Mesendoderm (in vitro differentiated cells): ENCODE measurements around the gene ZMYND12.

Source experiments
- DNase-seq: peaks from one replicate; pipeline ENCODE4 v3.0.0; 2013
- H2AK5ac ChIP-seq: 2 replicates; pipeline ENCODE4 v1.6.1; 2013; ENCODE audit warnings: low read length, inconsistent platforms
- H2BK120ac ChIP-seq: 2 replicates; pipeline ENCODE4 v1.6.1; 2013; ENCODE audit warnings: low read depth, mild to moderate bottlenecking, low read length, moderate library complexity, mixed read lengths
- H2BK15ac ChIP-seq: replicated peaks from 2 replicates; pipeline ENCODE4 v1.6.1; 2013; ENCODE audit warnings: low read depth, mild to moderate bottlenecking, moderate library complexity
- H2BK5ac ChIP-seq: 2 replicates; pipeline ENCODE4 v1.6.1; 2013; ENCODE audit warnings: low read length, inconsistent platforms
- H3K18ac ChIP-seq: 2 replicates; pipeline ENCODE4 v1.6.1; 2013; ENCODE audit warnings: mild to moderate bottlenecking, low read length, mixed read lengths
- H3K23ac ChIP-seq: one replicate; pipeline ENCODE4 v1.6.1; 2013; ENCODE audit warnings: low read length
- H3K27ac ChIP-seq: 2 replicates; pipeline ENCODE4 v1.5.1; 2013; ENCODE audit warnings: low read depth, mild to moderate bottlenecking, inconsistent platforms, low read length, moderate library complexity
- H3K27me3 ChIP-seq: 2 replicates; pipeline ENCODE4 v1.6.1; 2013; ENCODE audit warnings: low read length, control low read depth, mild to moderate bottlenecking, inconsistent platforms; ENCODE audit not compliant: insufficient read depth, poor library complexity
- H3K36me3 ChIP-seq: 2 replicates; pipeline ENCODE4 v1.6.1; 2013; ENCODE audit warnings: low read length, inconsistent platforms; ENCODE audit not compliant: control insufficient read depth, insufficient read depth
- H3K4ac ChIP-seq: one replicate; pipeline ENCODE4 v1.6.1; 2013; ENCODE audit warnings: low read depth, mild to moderate bottlenecking, low read length, moderate library complexity
- H3K4me1 ChIP-seq: 2 replicates; pipeline ENCODE4 v1.6.1; 2013; ENCODE audit warnings: low read depth, low read length, inconsistent platforms; ENCODE audit not compliant: control insufficient read depth
- H3K4me2 ChIP-seq: 2 replicates; pipeline ENCODE4 v1.6.1; 2013; ENCODE audit warnings: low read length
- H3K4me3 ChIP-seq: 2 replicates; pipeline ENCODE4 v1.5.1; 2013; ENCODE audit warnings: mild to moderate bottlenecking, low read length
- H3K56ac ChIP-seq: one replicate; pipeline ENCODE4 v1.6.1; 2013; ENCODE audit warnings: low read length
- H3K79me1 ChIP-seq: 2 replicates; pipeline ENCODE4 v1.6.1; 2013; ENCODE audit warnings: low read length, inconsistent platforms
- H3K79me2 ChIP-seq: 2 replicates; pipeline ENCODE4 v1.6.1; 2013; ENCODE audit warnings: mild to moderate bottlenecking, low read length; ENCODE audit not compliant: control insufficient read depth, insufficient read depth
- H3K9ac ChIP-seq: 2 replicates; pipeline ENCODE4 v1.6.1; 2013; ENCODE audit warnings: low read length, inconsistent platforms
- H4K5ac ChIP-seq: one replicate; pipeline ENCODE4 v1.6.1; 2013; ENCODE audit warnings: low read length
- H4K8ac ChIP-seq: one replicate; pipeline ENCODE4 v1.6.1; 2013; ENCODE audit warnings: low read depth, mild to moderate bottlenecking, control low read depth, low read length, moderate library complexity
- WGBS: extraction: QIAGEN DNeasy Blood & Tissue Kit; methylation state at CpG from one replicate; pipeline ENCODE4 v1.1.7; 2013; ENCODE audit warnings: low lambda C conversion rate, missing lambda C conversion rate; ENCODE audit not compliant: insufficient coverage; ENCODE audit errors: extremely low coverage; 5-methylcytosine and 5-hydroxymethylcytosine counted together

Gene ZMYND12

DNA sequence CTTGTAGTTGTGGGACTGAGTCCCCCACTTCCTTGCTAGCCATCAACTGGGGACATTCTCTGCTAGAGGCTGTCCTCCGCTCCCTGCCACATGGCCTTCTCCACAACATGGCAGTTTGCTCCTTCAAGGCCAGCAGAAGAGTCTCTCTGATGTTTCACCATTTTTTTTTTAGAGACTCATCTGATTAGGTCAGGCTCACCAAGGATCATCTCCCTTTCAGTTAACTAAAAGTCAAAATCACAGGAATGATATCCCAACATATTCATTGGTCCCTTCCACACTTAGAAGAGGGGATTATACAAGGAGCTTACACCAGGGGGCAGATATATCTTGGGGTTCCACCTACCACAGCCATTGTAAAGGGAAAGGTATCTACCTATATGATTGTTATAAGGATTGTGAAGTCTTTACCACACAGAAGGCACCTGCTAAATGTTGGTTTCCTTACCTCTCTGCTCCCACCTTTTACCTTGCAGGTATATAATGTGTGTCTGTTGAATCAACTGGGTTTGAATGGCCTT is 51.9 kb downstream of the ZMYND12 start:
- Histone ChIP-seq H3K18ac (no peak overlapping the region), H3K36me3 (no peaks in the 10 kb centered on the region), H3K4me2 (no peak overlapping the region), H3K9ac (no peak overlapping the region), H3K23ac (peak overlapping the region; percentile 66), H3K79me1 (no peaks in the 10 kb centered on the region), H3K56ac (no peak overlapping the region), H2BK5ac (no peak overlapping the region), H3K79me2 (no peaks in the 10 kb centered on the region), H2AK5ac (no peak overlapping the region), H3K4ac (no peak overlapping the region), H2BK120ac (no peak overlapping the region), H4K5ac (no peak overlapping the region), H3K4me1 (no peaks in the 10 kb centered on the region), H4K8ac (no peak overlapping the region), H2BK15ac (no peak overlapping the region), H3K27me3 (no peaks in the 10 kb centered on the region), H3K27ac (no peak overlapping the region), H3K4me3 (no peak overlapping the region)
- no CpG with 5 or more reads among the region's 1 CpG for WGBS
- DNase-seq: peak; percentile 11

DNA sequence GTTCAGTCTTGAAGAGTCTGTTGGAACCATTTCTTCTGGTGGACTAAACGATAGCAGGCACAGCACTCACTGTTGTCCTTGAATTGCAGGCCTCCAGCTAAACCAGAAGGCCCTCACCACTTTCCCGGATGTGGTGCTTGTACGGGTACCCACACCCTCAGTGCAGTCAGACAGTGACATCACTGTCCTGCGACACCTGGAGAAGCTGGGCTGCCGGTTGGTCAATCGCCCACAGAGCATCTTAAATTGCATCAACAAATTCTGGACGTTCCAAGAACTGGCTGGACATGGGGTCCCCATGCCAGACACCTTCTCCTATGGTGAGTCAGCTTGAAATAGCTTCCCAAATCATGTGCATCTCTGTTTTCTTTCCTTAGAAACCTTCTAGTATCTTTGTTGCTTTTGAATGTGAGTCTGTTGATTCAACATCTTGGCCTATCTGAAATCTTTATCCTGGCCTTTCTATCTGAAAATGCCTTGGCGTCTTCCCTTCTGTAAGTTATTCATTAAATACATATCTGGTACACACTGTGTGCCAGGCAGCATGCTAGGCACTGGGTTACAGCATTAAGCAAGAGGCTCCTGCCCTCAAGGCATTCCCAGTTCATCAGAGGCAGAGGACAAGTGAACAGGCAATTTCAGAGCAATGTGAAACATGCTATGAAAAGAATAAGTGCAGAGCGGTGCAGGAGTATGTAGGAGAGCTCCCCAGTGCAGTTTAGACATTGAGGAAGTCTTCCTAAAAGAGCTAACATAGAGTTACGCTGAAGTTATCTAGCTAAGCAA is 56.3 kb downstream of the ZMYND12 start:
- no peak overlapping the region for H2BK15ac ChIP-seq
- no peak overlapping the region for H4K8ac ChIP-seq
- no peak overlapping the region for H3K4ac ChIP-seq
- no peak overlapping the region for H3K4me2 ChIP-seq
- no peak overlapping the region for H3K56ac ChIP-seq
- H3K27ac ChIP-seq: no peak overlapping the region
- DNase-seq: no peak
- H3K4me1 ChIP-seq: no peaks in the 10 kb centered on the region
- H4K5ac ChIP-seq: no peak overlapping the region
- H2BK120ac ChIP-seq: no peak overlapping the region
- no peak overlapping the region for H3K4me3 ChIP-seq
- H3K18ac ChIP-seq: no peak overlapping the region
- no peak overlapping the region for H2AK5ac ChIP-seq
- H3K79me1 ChIP-seq: no peaks in the 10 kb centered on the region
- WGBS: no CpG with 5 or more reads among the region's 10 CpGs
- no peaks in the 10 kb centered on the region for H3K79me2 ChIP-seq
- H2BK5ac ChIP-seq: no peak overlapping the region
- no peaks in the 10 kb centered on the region for H3K36me3 ChIP-seq
- H3K9ac ChIP-seq: no peak overlapping the region
- no peak overlapping the region for H3K23ac ChIP-seq
- no peaks in the 10 kb centered on the region for H3K27me3 ChIP-seq

DNA sequence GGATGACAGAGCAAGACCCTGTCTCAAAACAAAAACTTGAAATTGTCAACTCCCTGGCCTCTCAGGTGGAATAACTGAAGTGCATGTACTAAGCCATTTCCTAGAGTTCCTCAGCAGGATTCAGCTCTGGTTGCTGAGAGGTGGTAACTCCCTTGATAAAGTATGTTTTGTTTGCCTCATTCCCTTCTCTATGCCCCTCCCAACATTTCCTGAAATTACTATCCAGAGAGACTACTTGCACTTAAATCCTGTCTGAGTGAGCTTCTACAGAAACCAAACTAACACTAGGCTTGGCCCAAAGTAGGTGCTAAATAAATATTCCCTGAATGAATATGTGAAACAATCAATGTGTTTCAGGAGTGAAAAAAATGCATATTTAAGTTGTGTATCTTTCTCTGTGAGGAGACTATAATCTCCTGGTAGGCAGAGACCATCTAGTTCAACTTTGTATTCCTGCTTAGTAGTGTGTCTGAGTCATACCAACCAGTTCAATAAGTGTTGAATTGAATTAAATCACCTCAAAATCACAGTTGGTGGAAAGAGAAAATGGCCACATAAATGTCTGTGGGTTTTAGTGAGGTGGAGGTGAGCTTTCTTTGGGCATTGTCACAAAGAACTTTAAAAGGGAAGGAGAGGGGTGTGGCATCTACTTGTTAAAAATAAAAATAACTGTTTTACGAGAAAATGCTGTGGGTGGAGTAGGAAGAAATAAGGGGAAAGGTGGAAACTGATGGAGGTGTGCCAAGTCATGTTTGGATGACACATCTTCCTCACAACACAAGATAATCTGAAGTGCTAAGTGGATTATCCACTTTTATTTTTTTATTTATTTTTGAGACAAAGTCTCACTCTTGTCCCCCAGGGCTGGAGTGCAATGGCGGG is 62.6 kb downstream of the ZMYND12 start:
- H3K27ac ChIP-seq: no peak overlapping the region
- no peaks in the 10 kb centered on the region for H3K36me3 ChIP-seq
- no CpG with 5 or more reads among the region's 2 CpGs for WGBS
- H2AK5ac ChIP-seq: no peak overlapping the region
- H3K23ac ChIP-seq: no peak overlapping the region
- no peak overlapping the region for H2BK5ac ChIP-seq
- H4K8ac ChIP-seq: no peak overlapping the region
- H3K4me3 ChIP-seq: no peak overlapping the region
- no peak overlapping the region for H4K5ac ChIP-seq
- no peaks in the 10 kb centered on the region for H3K79me1 ChIP-seq
- no peaks in the 10 kb centered on the region for H3K79me2 ChIP-seq
- H3K4me1 ChIP-seq: no peaks in the 10 kb centered on the region
- H3K4me2 ChIP-seq: no peak overlapping the region
- no peak overlapping the region for H3K18ac ChIP-seq
- H3K27me3 ChIP-seq: no peaks in the 10 kb centered on the region
- DNase-seq: no peak
- no peak overlapping the region for H3K56ac ChIP-seq
- no peak overlapping the region for H2BK120ac ChIP-seq
- no peak overlapping the region for H3K9ac ChIP-seq
- H2BK15ac ChIP-seq: no peak overlapping the region
- no peak overlapping the region for H3K4ac ChIP-seq

DNA sequence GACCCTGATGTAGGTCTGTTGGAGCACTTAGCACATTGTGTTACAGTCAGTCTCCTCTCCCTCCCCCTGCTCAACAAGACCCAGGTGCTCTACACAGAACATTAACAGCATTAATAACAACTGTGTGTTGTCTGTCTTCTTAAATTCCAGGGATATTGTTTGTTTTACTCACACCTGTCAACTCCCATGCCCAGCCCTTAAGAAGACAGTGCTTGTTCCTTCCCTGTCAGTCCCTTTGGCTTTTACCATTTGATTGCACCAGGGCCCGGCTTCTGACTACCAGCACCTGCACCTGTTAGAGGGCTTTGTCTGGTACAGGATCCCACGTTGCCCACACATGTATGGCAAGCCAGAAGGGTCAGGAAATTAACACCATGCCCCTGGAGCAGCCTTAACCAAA is 63.6 kb downstream of the ZMYND12 start:
- no peak overlapping the region for H2BK15ac ChIP-seq
- H3K36me3 ChIP-seq: no peaks in the 10 kb centered on the region
- H3K23ac ChIP-seq: no peak overlapping the region
- no peak overlapping the region for H4K5ac ChIP-seq
- H2AK5ac ChIP-seq: no peak overlapping the region
- no peak overlapping the region for H2BK120ac ChIP-seq
- no peaks in the 10 kb centered on the region for H3K79me2 ChIP-seq
- H3K4ac ChIP-seq: no peak overlapping the region
- H3K56ac ChIP-seq: no peak overlapping the region
- no peak overlapping the region for H3K27ac ChIP-seq
- no peak overlapping the region for H3K18ac ChIP-seq
- H3K79me1 ChIP-seq: no peaks in the 10 kb centered on the region
- no peak overlapping the region for H3K9ac ChIP-seq
- no peaks in the 10 kb centered on the region for H3K4me1 ChIP-seq
- H3K27me3 ChIP-seq: no peaks in the 10 kb centered on the region
- no peak overlapping the region for H4K8ac ChIP-seq
- H3K4me2 ChIP-seq: no peak overlapping the region
- DNase-seq: no peak
- no peak overlapping the region for H3K4me3 ChIP-seq
- no peak overlapping the region for H2BK5ac ChIP-seq
- no CpG with 5 or more reads among the region's 2 CpGs for WGBS

DNA sequence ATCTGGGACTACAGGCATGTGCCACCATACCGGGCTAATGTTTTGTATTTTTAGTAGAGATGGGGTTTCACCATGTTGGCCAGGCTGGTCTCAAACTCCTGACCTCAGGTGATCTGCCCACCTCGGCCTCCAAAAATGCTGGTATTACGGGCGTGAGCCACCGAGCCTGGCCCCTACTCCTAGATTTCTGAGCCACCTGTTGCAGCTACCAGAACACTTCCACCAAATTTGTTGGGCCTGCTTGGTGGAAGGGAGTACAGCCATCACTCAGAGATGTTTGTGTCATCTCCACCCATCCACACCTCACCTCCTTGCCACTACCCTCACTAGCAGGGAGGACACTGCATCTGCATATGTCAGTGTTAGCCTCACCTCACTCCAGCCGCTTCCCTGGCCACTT is 69.8 kb downstream of the ZMYND12 start:
- H3K18ac ChIP-seq: no peak overlapping the region
- H2BK120ac ChIP-seq: no peak overlapping the region
- no peak overlapping the region for H2BK5ac ChIP-seq
- H3K27ac ChIP-seq: no peak overlapping the region
- no peak overlapping the region for H3K56ac ChIP-seq
- H3K79me1 ChIP-seq: no peaks in the 10 kb centered on the region
- H3K4ac ChIP-seq: no peak overlapping the region
- peaks cover 8% of the 10 kb centered on the region for H3K27me3 ChIP-seq
- WGBS: no CpG with 5 or more reads among the region's 6 CpGs
- no peak overlapping the region for H3K23ac ChIP-seq
- H3K79me2 ChIP-seq: no peaks in the 10 kb centered on the region
- DNase-seq: no peak
- H2BK15ac ChIP-seq: no peak overlapping the region
- no peak overlapping the region for H4K5ac ChIP-seq
- no peaks in the 10 kb centered on the region for H3K36me3 ChIP-seq
- no peak overlapping the region for H2AK5ac ChIP-seq
- H4K8ac ChIP-seq: no peak overlapping the region
- no peaks in the 10 kb centered on the region for H3K4me1 ChIP-seq
- no peak overlapping the region for H3K4me3 ChIP-seq
- H3K4me2 ChIP-seq: no peak overlapping the region
- no peak overlapping the region for H3K9ac ChIP-seq
